Subcutaneous preadipocyte (primary cell): ENCODE results near the gene INTU. TPM values are rescaled to one million over a fixed set of nuclear protein-coding genes. Genes with fewer than 3 reads are reported as not detected.

Experiments used
- total RNA-seq: library from RNA; depleted of rRNA; stranded (reverse); fragments of >200 nt; gene quantifications from 2 replicates; pipeline ENCODE4 v1.2.3, GENCODE V29; 2012

Gene INTU
- 3.3 and 4.3 TPM in 2 replicates for total RNA-seq

DNA sequence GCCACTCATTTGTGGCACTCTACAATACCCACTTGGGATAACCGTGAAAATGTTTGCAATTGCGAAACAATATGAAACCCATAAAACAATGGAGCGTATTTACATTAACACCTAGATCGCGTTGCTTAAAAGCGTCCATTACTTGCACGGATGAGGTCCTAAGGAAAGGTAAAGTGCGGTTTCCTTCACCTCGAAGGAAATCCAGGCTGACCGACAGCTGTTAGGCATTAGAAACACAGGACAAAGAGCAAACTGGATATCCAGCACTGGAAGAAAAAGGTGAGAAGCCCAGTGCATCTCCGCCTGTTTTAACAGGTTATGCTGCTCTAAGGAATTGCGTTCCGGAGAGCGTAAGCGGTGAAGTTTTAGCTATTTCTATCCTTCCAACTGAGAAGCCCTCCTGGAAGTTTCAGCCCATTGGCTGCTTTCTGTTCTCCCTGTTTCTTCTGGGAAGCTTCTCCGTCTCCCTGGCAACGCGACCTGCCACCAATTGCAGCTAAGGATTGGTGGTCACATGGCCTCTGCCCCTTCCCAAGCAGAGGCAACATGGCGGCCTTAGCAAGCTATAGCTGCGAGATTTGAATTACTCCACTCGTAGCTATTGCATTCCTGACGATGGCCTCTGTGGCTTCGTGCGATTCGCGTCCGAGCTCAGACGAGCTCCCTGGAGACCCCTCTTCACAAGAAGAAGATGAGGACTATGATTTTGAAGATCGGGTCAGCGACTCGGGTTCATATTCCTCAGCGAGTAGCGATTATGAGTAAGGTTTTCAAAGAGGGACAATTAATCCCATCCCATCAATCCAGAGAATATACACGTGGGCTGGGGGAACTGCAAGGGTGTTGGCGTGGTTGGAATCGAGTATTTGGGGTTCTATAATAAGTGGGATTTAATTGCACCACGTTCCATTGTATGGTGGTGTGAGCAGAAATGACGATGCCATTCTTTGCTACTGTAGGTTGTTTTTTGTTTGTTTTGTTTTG is at the start of gene INTU:
Gene INTU (plus strand): TSS at position 538 of the 984 bp plus-strand sequence. CDS start 78 bp downstream, at position 616.

DNA sequence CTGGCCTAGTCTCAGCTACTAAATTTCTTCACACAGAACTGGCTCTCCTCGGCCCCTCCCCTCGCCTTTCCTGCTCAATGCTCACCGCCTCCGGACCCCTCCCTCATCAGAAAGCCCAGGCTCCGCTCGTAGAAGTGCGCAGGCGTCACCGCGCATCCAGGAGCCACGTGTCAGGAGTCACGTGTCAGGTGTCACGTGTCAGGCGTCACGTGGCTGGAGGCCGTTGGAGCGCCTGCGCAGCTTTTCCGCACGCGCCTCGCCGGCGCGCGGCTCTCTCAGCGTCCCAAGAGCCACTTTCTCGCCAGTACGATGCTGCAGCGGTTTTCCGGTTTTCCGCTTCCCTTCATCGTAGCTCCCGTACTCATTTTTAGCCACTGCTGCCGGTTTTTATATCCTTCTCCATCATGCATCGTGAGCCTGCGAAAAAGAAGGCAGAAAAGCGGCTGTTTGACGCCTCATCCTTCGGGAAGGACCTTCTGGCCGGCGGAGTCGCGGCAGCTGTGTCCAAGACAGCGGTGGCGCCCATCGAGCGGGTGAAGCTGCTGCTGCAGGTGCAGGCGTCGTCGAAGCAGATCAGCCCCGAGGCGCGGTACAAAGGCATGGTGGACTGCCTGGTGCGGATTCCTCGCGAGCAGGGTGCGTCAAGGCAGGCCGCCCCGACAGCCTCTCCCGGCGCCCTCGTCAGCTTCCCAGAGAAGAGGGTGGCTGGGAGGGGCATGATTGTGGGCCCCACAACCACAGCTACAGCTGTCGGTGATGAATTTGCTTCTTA is 97.6 kb downstream of the INTU start, which contains the start of gene SLC25A31:
Gene SLC25A31 (plus strand): TSS at position 259 of the 772 bp plus-strand sequence. CDS start 146 bp downstream, at position 405.

Other genes with a start within 250 kb of the INTU start
- not detected in 2 replicates for gene SLC25A31, start 97.4 kb downstream of the INTU start, total RNA-seq
- 4.8 and 6.1 TPM in 2 replicates for gene HSPA4L, start 149.4 kb downstream of the INTU start, total RNA-seq
- 9.6 and 16.2 TPM in 2 replicates for gene PLK4, start 247.9 kb downstream of the INTU start, total RNA-seq